ENCODE measurements around the gene R3HDM2. TPM values are rescaled to one million over a fixed set of nuclear protein-coding genes. Genes with fewer than 3 reads are reported as not detected.

The R3HDM2 gene
- total and polyA plus RNA-seq, 2 experiments from 2014 or later = 13.4 to 28.7 TPM

- Histone ChIP-seq H3K4me1 (ENCODE audit: insufficient read depth) (no peaks in the 10 kb centered on the region), H3K9me2 (replicated peaks; ENCODE audit: insufficient read depth) (no peaks in the 10 kb centered on the region), H3K9me3 (ENCODE audit: low read depth) (no peaks in the 10 kb centered on the region), H2AFZ (no peak overlapping the region), H4K20me1 (ENCODE audit: insufficient read depth, poor library complexity, severe bottlenecking) (no peaks in the 10 kb centered on the region), H3K4me2 (no peak overlapping the region), H3K36me3 (replicated peaks; ENCODE audit: insufficient read depth, low read depth) (no peaks in the 10 kb centered on the region), H3K27ac (no peak overlapping the region), H3K79me2 (no peaks in the 10 kb centered on the region), H3K4me3 (no peak overlapping the region), H3K27me3 (no peaks in the 10 kb centered on the region)
- TF ChIP-seq EZH2phosphoT487 (IDR thresholded peaks at IDR 0.05; ENCODE audit: low read depth, severe bottlenecking, unreplicated experiment) (no peak), CTCF (IDR thresholded peaks at IDR 0.05; ENCODE audit: poor library complexity) (no peak), EZH2 (IDR thresholded peaks at IDR 0.05; ENCODE audit: borderline replicate concordance) (no peak)
- WGBS (ENCODE audit: low lambda C conversion rate, missing lambda C conversion rate) = 59% methylated on average over 2 of the region's 2 CpGs
- DNase-seq (ENCODE audit: low spot score) = no peak
Observed at GRCh38 chr12:57261428-57261865, 169.4 kb downstream of the R3HDM2 start.

- Histone ChIP-seq H4K20me1 (ENCODE audit: insufficient read depth, poor library complexity, severe bottlenecking) (no peaks in the 10 kb centered on the region), H3K9me3 (ENCODE audit: low read depth) (no peaks in the 10 kb centered on the region), H2AFZ (no peak overlapping the region), H3K27ac (no peak overlapping the region), H3K27me3 (no peaks in the 10 kb centered on the region), H3K36me3 (replicated peaks; ENCODE audit: insufficient read depth, low read depth) (no peaks in the 10 kb centered on the region), H3K79me2 (no peaks in the 10 kb centered on the region), H3K9me2 (replicated peaks; ENCODE audit: insufficient read depth) (no peaks in the 10 kb centered on the region), H3K4me3 (no peak overlapping the region), H3K4me1 (ENCODE audit: insufficient read depth) (no peaks in the 10 kb centered on the region), H3K4me2 (no peak overlapping the region)
- DNase-seq (ENCODE audit: low spot score) = no peak
- whole genome bisulfite sequencing (ENCODE audit: low lambda C conversion rate, missing lambda C conversion rate) = 95% methylated on average over 4 of the region's 4 CpGs
- TF ChIP-seq EZH2 (IDR thresholded peaks at IDR 0.05; ENCODE audit: borderline replicate concordance) (no peak), CTCF (IDR thresholded peaks at IDR 0.05; ENCODE audit: poor library complexity) (no peak), EZH2phosphoT487 (IDR thresholded peaks at IDR 0.05; ENCODE audit: low read depth, severe bottlenecking, unreplicated experiment) (no peak)
Observed at GRCh38 chr12:57260366-57260765, 170.5 kb downstream of the R3HDM2 start.

- Histone ChIP-seq H3K9me3 (ENCODE audit: low read depth) (no peaks in the 10 kb centered on the region), H3K4me2 (no peak overlapping the region), H3K4me1 (ENCODE audit: insufficient read depth) (no peaks in the 10 kb centered on the region), H3K36me3 (replicated peaks; ENCODE audit: insufficient read depth, low read depth) (no peaks in the 10 kb centered on the region), H3K4me3 (no peak overlapping the region), H3K27me3 (no peaks in the 10 kb centered on the region), H2AFZ (no peak overlapping the region), H4K20me1 (ENCODE audit: insufficient read depth, poor library complexity, severe bottlenecking) (no peaks in the 10 kb centered on the region), H3K79me2 (no peaks in the 10 kb centered on the region), H3K27ac (peak overlapping the region; percentile 22), H3K9me2 (replicated peaks; ENCODE audit: insufficient read depth) (no peaks in the 10 kb centered on the region)
- WGBS (ENCODE audit: low lambda C conversion rate, missing lambda C conversion rate) = 78% methylated on average over 6 of the region's 6 CpGs
- TF ChIP-seq CTCF (IDR thresholded peaks at IDR 0.05; ENCODE audit: poor library complexity) (no peak), EZH2phosphoT487 (IDR thresholded peaks at IDR 0.05; ENCODE audit: low read depth, severe bottlenecking, unreplicated experiment) (no peak), EZH2 (IDR thresholded peaks at IDR 0.05; ENCODE audit: borderline replicate concordance) (no peak)
- DNase-seq (ENCODE audit: low spot score) = peak; percentile 28
Observed at GRCh38 chr12:57258977-57259970, 171.6 kb downstream of the R3HDM2 start.
